SU-DHL-6 (cell line): ENCODE results near the gene SLC6A8.

Experiments used
- CTCF ChIP-seq: fragments of 200-600 bp; sonication (generic); IDR thresholded peaks from one replicate; pipeline ENCODE4 v1.5.1; 2017; ENCODE audit warnings: antibody characterized with exemption, mild to moderate bottlenecking, low read length, moderate library complexity; ENCODE audit not compliant: insufficient read depth, poor library complexity, severe bottlenecking
- EZH2phosphoT487 ChIP-seq: fragments of 200-600 bp; sonication (generic), shearing (Covaris generic); conservative IDR thresholded peaks from 2 replicates; pipeline ENCODE4 v1.6.1; 2018; ENCODE audit warnings: mild to moderate bottlenecking, antibody characterized with exemption, low read length, moderate library complexity, mixed read lengths

GRCh38 chrX:153657161-153657560, 30.6 kb upstream of the SLC6A8 start:
- TF ChIP-seq CTCF (no peak), EZH2phosphoT487 (no peak)
